Smooth muscle cell (in vitro differentiated cells): ENCODE results near the gene CTNNA2. TPM values are rescaled to one million over a fixed set of nuclear protein-coding genes. Genes with fewer than 3 reads are reported as not detected.

Experiments used
- DNase-seq: peaks from one replicate; lab custom pipeline; 2025; ENCODE audit not compliant: unreplicated experiment; lab: John Stamatoyannopoulos, UW
- H2AFZ ChIP-seq: fragments of 200-600 bp; sonication (generic); 2 replicates; pipeline ENCODE4 v1.6.0; 2016; ENCODE audit warnings: antibody characterized with exemption, low read depth, mild to moderate bottlenecking
- H3F3A ChIP-seq: fragments of 200-600 bp; sonication (generic); 2 replicates; pipeline ENCODE4 v1.6.0; 2017; ENCODE audit warnings: antibody characterized with exemption, low read depth
- H3K27ac ChIP-seq: fragments of 200-600 bp; sonication (generic); 2 replicates; pipeline ENCODE4 v1.5.1; 2016; ENCODE audit warnings: low read depth, mild to moderate bottlenecking
- H3K27me3 ChIP-seq: fragments of 200-600 bp; sonication (generic); 2 replicates; pipeline ENCODE4 v1.6.1; 2016; ENCODE audit warnings: low read depth, mild to moderate bottlenecking
- H3K36me3 ChIP-seq: fragments of 200-600 bp; sonication (generic); 2 replicates; pipeline ENCODE4 v1.5.1; 2016; ENCODE audit warnings: low read depth
- H3K4me1 ChIP-seq: fragments of 200-600 bp; sonication (generic); 2 replicates; pipeline ENCODE4 v1.5.1; 2016; ENCODE audit warnings: low read depth
- H3K4me2 ChIP-seq: fragments of 200-600 bp; sonication (generic); 2 replicates; pipeline ENCODE4 v1.6.0; 2016; ENCODE audit warnings: mild to moderate bottlenecking
- H3K4me3 ChIP-seq: fragments of 200-600 bp; sonication (generic); 2 replicates; pipeline ENCODE4 v1.5.1; 2016; ENCODE audit warnings: mild to moderate bottlenecking
- H3K79me2 ChIP-seq: fragments of 200-600 bp; sonication (generic); 2 replicates; pipeline ENCODE4 v1.6.0; 2016; ENCODE audit warnings: low read depth, mild to moderate bottlenecking
- H3K9ac ChIP-seq: fragments of 200-600 bp; sonication (generic); 2 replicates; pipeline ENCODE4 v1.6.0; 2016; ENCODE audit warnings: low read depth
- H3K9me3 ChIP-seq: fragments of 200-600 bp; sonication (generic); replicated peaks from 2 replicates; pipeline ENCODE4 v1.5.1; 2016; ENCODE audit warnings: low read depth
- H4K20me1 ChIP-seq: fragments of 200-600 bp; sonication (generic); 2 replicates; pipeline ENCODE4 v1.6.0; 2016; ENCODE audit warnings: low read depth
- CTCF ChIP-seq: fragments of 200-600 bp; sonication (generic); IDR thresholded peaks from 2 replicates; pipeline ENCODE4 v1.5.1; 2017; ENCODE audit warnings: borderline replicate concordance, mild to moderate bottlenecking, antibody characterized with exemption; ENCODE audit not compliant: insufficient read depth, poor library complexity, severe bottlenecking
- WGBS: methylation state at CpG from one replicate; pipeline ENCODE4 v1.1.7; 2016; ENCODE audit warnings: low lambda C conversion rate; 5-methylcytosine and 5-hydroxymethylcytosine counted together
- polyA plus RNA-seq: library from polyadenylated mRNA; unstranded; fragments of >200 nt; fragmentation: Nextera tagmentation; extraction: Ambion mirVana; gene quantifications from 2 replicates; pipeline ENCODE4 v1.2.1, GENCODE V29; 2016
- total RNA-seq: library from RNA; depleted of rRNA; stranded (reverse); fragments of >200 nt; gene quantifications from 2 replicates; pipeline ENCODE4 v1.2.3, GENCODE V29; 2014

CTNNA2 gene
- total and polyA plus RNA-seq, 2 experiments from 2014 or later = not detected

- no peaks in the 10 kb centered on the region for H3K36me3 ChIP-seq
- no peaks in the 10 kb centered on the region for H3F3A ChIP-seq
- no peak for TF ChIP-seq CTCF
- no peak overlapping the region for H2AFZ ChIP-seq
- no peak overlapping the region for H3K27ac ChIP-seq
- H3K4me3 ChIP-seq = no peak overlapping the region
- no peaks in the 10 kb centered on the region for H4K20me1 ChIP-seq
- no peak overlapping the region for H3K4me2 ChIP-seq
- no peaks in the 10 kb centered on the region for H3K9me3 ChIP-seq
- WGBS = 91% methylated on average over 7 of the region's 7 CpGs
- H3K9ac ChIP-seq = no peak overlapping the region
- no peak for DNase-seq
- H3K4me1 ChIP-seq = no peaks in the 10 kb centered on the region
- H3K27me3 ChIP-seq = no peaks in the 10 kb centered on the region
- no peaks in the 10 kb centered on the region for H3K79me2 ChIP-seq
Measured at GRCh38 chr2:79630972-79631557, 118.2 kb downstream of the CTNNA2 start.

- Histone ChIP-seq H3K79me2 (no peaks in the 10 kb centered on the region), H3K4me2 (no peak overlapping the region), H3K9ac (no peak overlapping the region), H3K27ac (no peak overlapping the region), H3K4me3 (no peak overlapping the region), H2AFZ (no peak overlapping the region), H3K9me3 (no peaks in the 10 kb centered on the region), H3K27me3 (no peaks in the 10 kb centered on the region), H3F3A (no peaks in the 10 kb centered on the region), H4K20me1 (no peaks in the 10 kb centered on the region), H3K4me1 (peaks cover 4% of the 10 kb centered on the region), H3K36me3 (no peaks in the 10 kb centered on the region)
- WGBS = 84% methylated on average over 3 of the region's 3 CpGs
- TF ChIP-seq CTCF = no peak
- no peak for DNase-seq
Measured at GRCh38 chr2:79638410-79638809, 125.6 kb downstream of the CTNNA2 start.

DNA sequence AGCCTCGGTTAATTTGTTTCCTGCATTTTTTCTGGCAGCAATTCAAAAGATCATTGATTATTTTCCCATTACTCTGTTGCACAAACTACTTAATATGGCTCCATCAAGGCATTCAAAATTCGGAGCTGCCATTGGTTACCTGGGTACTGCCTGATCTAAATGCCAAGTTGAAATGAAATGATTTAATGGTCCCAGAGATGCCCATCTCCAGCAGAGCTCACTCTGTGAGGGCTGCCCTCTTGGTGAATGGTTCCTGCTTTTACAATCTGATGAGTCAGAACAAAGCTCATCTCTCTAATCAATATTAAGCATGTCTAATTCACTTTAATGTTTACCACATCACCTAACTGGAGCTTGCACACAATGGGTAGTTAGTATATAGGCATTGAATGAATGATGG, 126.1 kb downstream of the CTNNA2 start:
- Histone ChIP-seq H3K9me3 (no peaks in the 10 kb centered on the region), H2AFZ (no peak overlapping the region), H3K4me1 (peaks cover 4% of the 10 kb centered on the region), H3K36me3 (no peaks in the 10 kb centered on the region), H3K27ac (no peak overlapping the region), H3K4me3 (no peak overlapping the region), H3K9ac (no peak overlapping the region), H3K79me2 (no peaks in the 10 kb centered on the region), H3K27me3 (no peaks in the 10 kb centered on the region), H4K20me1 (no peaks in the 10 kb centered on the region), H3F3A (no peaks in the 10 kb centered on the region), H3K4me2 (no peak overlapping the region)
- 84% methylated on average over 2 of the region's 2 CpGs for WGBS
- no peak for TF ChIP-seq CTCF
- no peak for DNase-seq

DNA sequence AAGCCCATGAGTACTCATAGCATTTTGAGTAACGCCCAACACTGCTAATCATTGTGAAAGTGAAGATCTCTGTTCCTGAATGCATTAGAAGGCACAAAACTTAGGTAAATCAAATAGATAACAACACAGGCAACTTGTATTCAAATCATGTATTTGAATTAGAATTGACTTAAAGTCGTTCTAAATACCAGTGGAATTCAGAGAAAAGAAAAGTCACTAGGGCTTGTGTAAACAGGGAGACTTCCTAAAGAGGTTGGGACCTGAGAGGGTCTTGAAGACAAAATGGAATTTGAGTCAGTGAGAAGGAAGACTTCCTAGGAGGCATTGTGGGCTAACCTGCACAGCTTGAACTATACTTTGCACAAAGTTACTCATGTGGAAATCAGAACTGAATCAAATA, 127.2 kb downstream of the CTNNA2 start:
- H3K36me3 ChIP-seq = no peaks in the 10 kb centered on the region
- no peaks in the 10 kb centered on the region for H3K27me3 ChIP-seq
- H3K27ac ChIP-seq = no peak overlapping the region
- no peak for TF ChIP-seq CTCF
- H3K9me3 ChIP-seq = no peaks in the 10 kb centered on the region
- no peaks in the 10 kb centered on the region for H3K79me2 ChIP-seq
- H3K4me1 ChIP-seq = peaks cover 4% of the 10 kb centered on the region
- DNase-seq = no peak
- H3K4me3 ChIP-seq = no peak overlapping the region
- no peaks in the 10 kb centered on the region for H4K20me1 ChIP-seq
- no peaks in the 10 kb centered on the region for H3F3A ChIP-seq
- no peak overlapping the region for H3K9ac ChIP-seq
- no peak overlapping the region for H3K4me2 ChIP-seq
- no peak overlapping the region for H2AFZ ChIP-seq
- WGBS = 45% methylated on average over 2 of the region's 2 CpGs
